Type B pancreatic cell (in vitro differentiated cells): ENCODE measurements around the gene RANBP3L. TPM values are rescaled to one million over a fixed set of nuclear protein-coding genes. Genes with fewer than 3 reads are reported as not detected.

Experiments used
- DNase-seq: peaks from one replicate; pipeline ENCODE4 v3.0.0; 2021; ENCODE audit warnings: mixed read lengths; ENCODE audit not compliant: unreplicated experiment; ENCODE audit errors: extremely low spot score
- H3K27ac Mint-ChIP-seq: 2 replicates; pipeline ENCODE4 v1.8.0; 2021; ENCODE audit warnings: mild to moderate bottlenecking, mixed read lengths
- H3K27me3 Mint-ChIP-seq: 2 replicates; pipeline ENCODE4 v1.8.0; 2021; ENCODE audit warnings: mixed read lengths
- H3K36me3 Mint-ChIP-seq: 2 replicates; pipeline ENCODE4 v1.8.0; 2021; ENCODE audit warnings: mixed read lengths
- H3K4me1 Mint-ChIP-seq: one replicate; pipeline ENCODE4 v1.8.0; 2021; ENCODE audit warnings: mixed read lengths; ENCODE audit not compliant: unreplicated experiment
- H3K4me3 Mint-ChIP-seq: 2 replicates; pipeline ENCODE4 v1.8.0; 2021; ENCODE audit warnings: mild to moderate bottlenecking, mixed read lengths
- H3K9me3 Mint-ChIP-seq: 2 replicates; pipeline ENCODE4 v1.8.0; 2021; ENCODE audit warnings: mixed read lengths
- total RNA-seq: library from RNA; stranded (reverse); gene quantifications from 2 replicates; pipeline ENCODE4 v1.2.1, GENCODE V29; 2021; ENCODE audit warnings: low replicate concordance
- TF ChIP-seq, protein P1 (sequence below): fragments of 200-600 bp; sonication (generic); conservative IDR thresholded peaks from 2 replicates; pipeline ENCODE4 v1.5.0; 2021; ENCODE audit warnings: antibody characterized with exemption, mild to moderate bottlenecking

The RANBP3L gene
- total RNA-seq, 1 donor from 2014 or later, result 0.53 TPM

DNA sequence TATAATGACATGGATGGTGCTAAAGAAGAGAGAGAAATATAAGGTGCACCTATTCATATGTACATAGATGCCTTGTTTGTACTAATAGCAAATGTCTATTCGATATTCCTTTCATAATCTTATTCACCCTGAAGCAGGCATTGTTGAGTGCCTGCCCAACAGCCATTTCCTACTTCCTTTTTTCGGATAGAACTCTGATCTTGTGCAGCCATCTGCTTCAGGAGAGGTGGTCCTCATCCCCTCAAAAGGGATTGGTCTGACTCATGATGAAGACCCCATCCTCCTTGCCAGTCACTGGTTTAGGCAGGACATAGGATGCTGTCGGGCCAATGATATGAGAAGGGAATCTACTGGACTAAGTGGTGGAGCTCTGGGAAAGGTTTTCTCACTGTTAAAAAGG, 8.4 kb upstream of the RANBP3L start:
- TF ChIP-seq, protein P1, sequence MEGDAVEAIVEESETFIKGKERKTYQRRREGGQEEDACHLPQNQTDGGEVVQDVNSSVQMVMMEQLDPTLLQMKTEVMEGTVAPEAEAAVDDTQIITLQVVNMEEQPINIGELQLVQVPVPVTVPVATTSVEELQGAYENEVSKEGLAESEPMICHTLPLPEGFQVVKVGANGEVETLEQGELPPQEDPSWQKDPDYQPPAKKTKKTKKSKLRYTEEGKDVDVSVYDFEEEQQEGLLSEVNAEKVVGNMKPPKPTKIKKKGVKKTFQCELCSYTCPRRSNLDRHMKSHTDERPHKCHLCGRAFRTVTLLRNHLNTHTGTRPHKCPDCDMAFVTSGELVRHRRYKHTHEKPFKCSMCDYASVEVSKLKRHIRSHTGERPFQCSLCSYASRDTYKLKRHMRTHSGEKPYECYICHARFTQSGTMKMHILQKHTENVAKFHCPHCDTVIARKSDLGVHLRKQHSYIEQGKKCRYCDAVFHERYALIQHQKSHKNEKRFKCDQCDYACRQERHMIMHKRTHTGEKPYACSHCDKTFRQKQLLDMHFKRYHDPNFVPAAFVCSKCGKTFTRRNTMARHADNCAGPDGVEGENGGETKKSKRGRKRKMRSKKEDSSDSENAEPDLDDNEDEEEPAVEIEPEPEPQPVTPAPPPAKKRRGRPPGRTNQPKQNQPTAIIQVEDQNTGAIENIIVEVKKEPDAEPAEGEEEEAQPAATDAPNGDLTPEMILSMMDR, result no peak
- Mint-ChIP-seq H3K36me3 (no peaks in the 10 kb centered on the region), H3K4me1 (no peaks in the 10 kb centered on the region), H3K27me3 (peaks cover 6% of the 10 kb centered on the region), H3K27ac (no peak overlapping the region), H3K4me3 (no peak overlapping the region), H3K9me3 (peaks cover 5% of the 10 kb centered on the region)
- DNase-seq, result no peak

DNA sequence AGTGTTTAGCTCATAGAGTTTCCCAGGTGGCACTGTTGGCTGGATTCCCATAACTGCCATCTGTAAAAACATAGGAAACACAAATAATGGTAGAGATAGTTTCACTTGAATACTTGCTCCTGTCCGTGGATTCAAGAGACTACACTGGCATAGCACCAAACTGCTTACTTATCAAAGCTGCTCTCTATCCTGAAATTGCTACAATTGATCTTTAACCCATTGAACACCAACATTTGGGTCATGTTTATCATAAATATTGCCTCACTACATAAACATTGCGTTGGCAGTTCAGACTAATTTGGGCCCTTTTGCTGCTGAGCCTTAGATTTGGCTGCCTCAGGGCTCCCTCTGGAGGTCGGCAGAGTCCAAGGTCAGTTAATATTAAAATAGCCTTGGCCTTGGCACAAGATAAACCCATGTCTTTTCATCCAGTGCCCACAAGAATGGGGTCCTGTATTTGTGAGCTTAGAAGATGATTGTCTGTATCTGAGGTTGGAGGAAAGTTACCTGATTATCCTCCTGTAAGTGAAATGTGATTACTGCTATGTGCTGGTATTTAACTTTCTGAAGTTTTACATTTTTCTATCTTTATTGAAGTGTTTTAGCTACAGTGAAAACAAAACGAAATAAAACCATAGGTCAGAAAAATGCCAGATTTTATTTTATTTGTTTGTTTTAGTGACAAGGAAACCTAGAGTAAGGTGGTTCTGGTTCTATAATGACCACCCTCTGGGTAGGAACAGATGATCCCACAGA, 4.0 kb upstream of the RANBP3L start:
- Mint-ChIP-seq H3K4me1 (peaks cover 19% of the 10 kb centered on the region), H3K4me3 (no peak overlapping the region), H3K27ac (no peak overlapping the region), H3K36me3 (no peaks in the 10 kb centered on the region), H3K9me3 (peaks cover 1% of the 10 kb centered on the region), H3K27me3 (peaks cover 1% of the 10 kb centered on the region)
- TF ChIP-seq, protein P1, result peak; percentile 72
- no peak for DNase-seq

DNA sequence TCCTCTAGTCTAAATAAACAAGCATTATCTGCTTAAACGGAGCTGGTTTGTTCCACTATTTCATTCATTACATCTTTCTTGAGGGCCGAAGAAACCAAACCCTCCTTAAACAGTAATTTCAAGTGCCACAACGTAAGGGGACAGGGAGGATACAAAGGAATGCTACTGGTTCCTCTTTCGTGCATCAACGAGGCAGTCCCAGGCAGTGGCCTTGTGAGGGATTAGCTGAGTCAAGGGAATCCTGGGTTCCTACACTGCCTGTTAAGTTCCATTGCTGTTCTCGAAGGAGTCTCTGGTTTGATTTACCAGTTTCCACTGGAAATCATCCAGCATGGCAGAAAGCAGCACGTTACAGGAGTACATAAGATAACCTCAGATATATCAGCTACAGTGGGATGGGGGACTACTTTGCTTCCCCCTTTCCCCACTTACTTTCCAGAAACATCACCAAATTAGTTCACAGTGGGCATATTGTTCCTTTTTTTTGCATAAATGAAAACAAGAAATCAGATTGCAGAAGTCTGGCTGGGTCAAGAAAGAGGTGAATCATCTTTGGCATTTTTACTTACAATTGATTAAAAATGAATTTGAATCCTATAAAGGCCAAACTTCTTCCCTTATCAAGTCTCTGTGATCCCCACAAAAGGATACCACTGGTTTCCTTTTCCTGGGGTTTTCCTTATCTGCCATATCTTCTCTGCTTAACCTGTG, 2.5 kb upstream of the RANBP3L start:
- Mint-ChIP-seq H3K27ac (no peak overlapping the region), H3K4me3 (no peak overlapping the region), H3K4me1 (peaks cover 26% of the 10 kb centered on the region), H3K36me3 (no peaks in the 10 kb centered on the region), H3K9me3 (no peaks in the 10 kb centered on the region), H3K27me3 (no peaks in the 10 kb centered on the region)
- TF ChIP-seq, protein P1, result no peak
- no peak for DNase-seq

DNA sequence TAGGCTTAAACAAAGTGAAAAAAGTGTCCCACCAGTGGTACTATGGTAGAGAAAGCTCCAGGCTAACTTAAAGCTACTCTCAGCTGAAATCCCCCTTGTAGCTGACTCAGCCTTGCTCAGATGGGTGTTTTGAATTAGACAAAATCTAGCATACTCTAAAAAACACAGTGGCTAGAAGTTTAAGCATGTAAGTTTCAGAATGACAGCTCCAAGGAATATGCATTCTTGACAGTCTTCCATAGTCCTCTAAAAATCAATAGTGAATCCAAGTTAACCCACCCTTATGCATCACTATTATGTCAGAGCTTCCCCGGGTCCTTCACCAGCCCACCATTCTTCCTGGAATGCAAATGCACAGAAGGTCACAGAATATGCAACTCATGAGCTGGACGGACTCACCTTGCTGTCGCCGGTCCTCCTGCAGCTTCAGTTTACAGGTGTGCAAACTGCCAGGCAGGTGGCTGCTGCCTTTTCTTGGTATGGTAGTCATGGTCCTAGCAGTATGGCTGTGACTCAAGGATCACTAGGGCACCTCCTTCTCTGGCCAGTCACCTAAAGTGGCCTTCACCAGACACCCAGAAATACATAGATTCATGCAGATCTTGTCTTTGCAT, 668 bp downstream of the RANBP3L start:
- Mint-ChIP-seq H3K27me3 (no peaks in the 10 kb centered on the region), H3K4me3 (no peak overlapping the region), H3K9me3 (no peaks in the 10 kb centered on the region), H3K27ac (no peak overlapping the region), H3K36me3 (no peaks in the 10 kb centered on the region), H3K4me1 (peaks cover 26% of the 10 kb centered on the region)
- TF ChIP-seq, protein P1, result no peak
- no peak for DNase-seq

DNA sequence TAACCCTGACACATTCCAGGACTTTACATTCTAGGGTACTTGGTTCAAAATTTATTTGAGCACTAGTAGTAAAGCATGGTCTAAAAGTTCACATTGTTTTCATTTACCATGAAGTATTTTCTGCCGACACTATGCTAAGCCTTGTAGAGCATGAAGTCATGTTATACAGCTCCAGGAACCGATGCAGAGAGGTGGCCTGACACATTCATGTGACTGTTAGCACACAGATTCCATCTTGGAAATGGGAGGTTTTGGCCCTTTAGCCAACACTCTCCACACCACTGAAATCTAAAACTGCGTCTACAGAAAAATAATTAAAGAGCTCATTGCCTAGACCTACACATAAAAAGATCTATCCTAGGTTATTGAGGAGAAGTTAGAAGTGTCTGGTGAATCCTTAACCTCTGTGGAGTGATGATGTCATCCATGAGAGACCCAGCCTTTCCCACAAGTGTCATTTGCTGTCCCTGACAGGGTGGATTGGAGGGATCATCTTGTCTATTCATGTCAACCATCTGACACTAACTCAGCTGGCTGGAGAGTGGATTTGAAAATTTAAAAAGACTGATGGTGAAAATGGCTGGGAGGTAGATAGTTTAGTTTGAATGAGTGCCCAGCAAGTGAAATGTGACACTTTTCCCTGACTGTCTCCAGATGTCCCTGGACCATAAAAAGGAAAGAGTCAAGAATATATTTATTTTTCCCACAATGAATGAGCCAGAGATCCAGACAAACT, 1.3 kb downstream of the RANBP3L start:
- Mint-ChIP-seq H3K36me3 (no peaks in the 10 kb centered on the region), H3K9me3 (no peaks in the 10 kb centered on the region), H3K27me3 (no peaks in the 10 kb centered on the region), H3K27ac (no peak overlapping the region), H3K4me1 (peaks cover 26% of the 10 kb centered on the region), H3K4me3 (no peak overlapping the region)
- no peak for DNase-seq
- TF ChIP-seq, protein P1, result no peak
